ENCODE data around the gene USO1.

DNA sequence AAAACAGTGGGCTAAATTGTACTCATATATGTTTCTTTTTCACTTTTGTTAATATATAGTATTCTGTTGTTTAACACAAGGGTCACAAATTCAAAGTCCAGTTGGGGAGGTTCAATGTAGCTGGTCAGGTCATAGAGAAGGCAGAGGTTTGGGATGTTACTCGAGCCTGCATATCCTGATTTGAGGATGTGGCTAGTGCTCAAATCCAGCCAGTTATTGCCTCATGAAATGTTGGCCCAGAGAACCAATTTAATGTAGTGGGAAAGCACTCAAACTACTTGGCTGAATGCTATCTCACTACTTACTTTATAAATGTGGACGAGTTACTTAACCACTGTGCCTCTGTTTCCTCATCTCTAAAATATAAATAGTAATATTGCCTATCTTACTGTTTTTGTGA is 12.5 kb downstream of the USO1 start:
- TF ChIP-seq POLR2A (IDR thresholded peaks at IDR 0.05; ENCODE audit: low read length) (no peak), GATA1 (IDR thresholded peaks at IDR 0.05; ENCODE audit: low read depth, low read length) (no peak)
